Measurements from ENCODE around the gene UTP25. TPM values are rescaled to one million over a fixed set of nuclear protein-coding genes. Genes with fewer than 3 reads are reported as not detected.

Gene UTP25
- total RNA-seq, 4 donors from 2014 or later: 5.3 to 9.5 (median 8.6) TPM

DNA sequence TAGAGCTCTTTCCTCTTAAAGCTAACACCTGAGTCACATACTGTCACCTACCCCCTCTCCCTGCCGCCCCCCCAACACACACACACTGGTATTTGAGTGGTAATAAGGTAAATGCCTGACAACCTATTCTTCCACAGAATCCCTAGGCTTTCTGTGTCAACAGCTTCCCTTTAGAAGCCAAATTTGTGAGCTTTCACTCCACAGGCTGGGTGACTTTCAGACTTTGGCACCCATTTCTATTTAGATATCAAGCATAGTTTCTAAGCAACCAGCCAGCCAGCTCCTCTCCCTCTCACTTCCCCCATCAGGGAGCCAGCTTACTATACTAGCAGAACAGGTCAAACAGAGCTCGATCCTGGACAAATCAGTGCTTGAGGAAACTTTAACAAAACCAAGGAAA lies 40.2 kb upstream of the UTP25 start:
- TF ChIP-seq, protein P1, sequence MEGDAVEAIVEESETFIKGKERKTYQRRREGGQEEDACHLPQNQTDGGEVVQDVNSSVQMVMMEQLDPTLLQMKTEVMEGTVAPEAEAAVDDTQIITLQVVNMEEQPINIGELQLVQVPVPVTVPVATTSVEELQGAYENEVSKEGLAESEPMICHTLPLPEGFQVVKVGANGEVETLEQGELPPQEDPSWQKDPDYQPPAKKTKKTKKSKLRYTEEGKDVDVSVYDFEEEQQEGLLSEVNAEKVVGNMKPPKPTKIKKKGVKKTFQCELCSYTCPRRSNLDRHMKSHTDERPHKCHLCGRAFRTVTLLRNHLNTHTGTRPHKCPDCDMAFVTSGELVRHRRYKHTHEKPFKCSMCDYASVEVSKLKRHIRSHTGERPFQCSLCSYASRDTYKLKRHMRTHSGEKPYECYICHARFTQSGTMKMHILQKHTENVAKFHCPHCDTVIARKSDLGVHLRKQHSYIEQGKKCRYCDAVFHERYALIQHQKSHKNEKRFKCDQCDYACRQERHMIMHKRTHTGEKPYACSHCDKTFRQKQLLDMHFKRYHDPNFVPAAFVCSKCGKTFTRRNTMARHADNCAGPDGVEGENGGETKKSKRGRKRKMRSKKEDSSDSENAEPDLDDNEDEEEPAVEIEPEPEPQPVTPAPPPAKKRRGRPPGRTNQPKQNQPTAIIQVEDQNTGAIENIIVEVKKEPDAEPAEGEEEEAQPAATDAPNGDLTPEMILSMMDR (IDR thresholded peaks at IDR 0.05; ENCODE audit: low read depth): no peak

DNA sequence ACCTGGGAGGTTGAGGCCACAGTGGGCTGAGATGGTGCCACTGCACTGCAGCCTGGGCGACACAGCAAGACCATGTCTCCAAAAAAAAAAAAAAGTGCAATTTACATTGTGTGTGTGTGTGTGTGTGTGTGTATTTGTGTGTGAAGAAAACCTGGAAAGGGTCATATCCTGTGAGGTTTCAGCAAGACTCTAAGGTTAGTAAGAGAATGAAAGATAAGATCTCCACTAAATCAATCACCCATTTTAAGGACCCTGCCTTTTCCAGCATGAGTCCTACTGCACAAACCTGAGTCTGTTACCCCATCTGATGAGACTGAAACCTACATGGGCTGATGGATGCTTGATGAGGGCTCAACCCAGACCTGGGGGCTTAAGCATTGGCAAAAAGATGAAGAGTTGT lies 38.5 kb upstream of the UTP25 start:
- TF ChIP-seq, protein P1 (IDR thresholded peaks at IDR 0.05; ENCODE audit: low read depth): no peak

GRCh38 chr1:209790286-209791193 lies 37.2 kb upstream of the UTP25 start:
- TF ChIP-seq, protein P1 (IDR thresholded peaks at IDR 0.05; ENCODE audit: low read depth): no peak

- TF ChIP-seq, protein P1 (IDR thresholded peaks at IDR 0.05; ENCODE audit: low read depth): no peak
Observed at GRCh38 chr1:209791920-209792319, 35.9 kb upstream of the UTP25 start.

GRCh38 chr1:209797978-209798639 lies 29.7 kb upstream of the UTP25 start:
- TF ChIP-seq, protein P1 (IDR thresholded peaks at IDR 0.05; ENCODE audit: low read depth): no peak

GRCh38 chr1:209800984-209801834 lies 26.6 kb upstream of the UTP25 start:
- TF ChIP-seq, protein P1 (IDR thresholded peaks at IDR 0.05; ENCODE audit: low read depth): no peak
